Measurements from ENCODE around the gene ZNF217. TPM values are rescaled to one million over a fixed set of nuclear protein-coding genes. Genes with fewer than 3 reads are reported as not detected.
"Not testable (repeated sequence)": the region's sequence is repeated elsewhere in the genome, so short reads cannot be mapped to it uniquely, and the experiment has no call there.

ZNF217 gene
- total and polyA plus RNA-seq, 2 experiments from 2014 or later = 10.4 to 23.5 TPM

GRCh38 chr20:53547664-53548239, 45.9 kb downstream of the ZNF217 start:
- H3K4me3 ChIP-seq = no peak overlapping the region
- no peaks in the 10 kb centered on the region for H3K9me2 ChIP-seq (ENCODE audit: insufficient read depth)
- in situ Hi-C loops (cut with MboI) = loop anchor here (10.0 kb wide), 1 partner anchor 1233 kb away; no protein-coding TSS in a partner anchor
- H3F3A ChIP-seq (ENCODE audit: insufficient read depth) = no peaks in the 10 kb centered on the region
- H3K9ac ChIP-seq = no peak overlapping the region
- no peak overlapping the region for H3K4me2 ChIP-seq (ENCODE audit: unreplicated experiment)
- no peaks in the 10 kb centered on the region for H3K27me3 ChIP-seq (replicated peaks; ENCODE audit: insufficient read depth)
- H3K9me3 ChIP-seq (ENCODE audit: low read depth) = no peaks in the 10 kb centered on the region
- no peaks in the 10 kb centered on the region for H3K36me3 ChIP-seq (ENCODE audit: low read depth)
- peak overlapping the region; percentile 69 for H2AFZ ChIP-seq
- H3K27ac ChIP-seq = no peak overlapping the region
- 16 to 17% methylated on average over 7 of the region's 7 CpGs for WGBS, 2 experiments (ENCODE audit: low coverage in 1 of 2, low lambda C conversion rate in 2 of 2, missing lambda C conversion rate in 2 of 2)
- no peaks in the 10 kb centered on the region for H3K79me2 ChIP-seq (ENCODE audit: insufficient read depth)
- peaks cover 4% of the 10 kb centered on the region; the same call in 1 of the 2 replicates for H3K4me1 ChIP-seq (ENCODE audit: insufficient read depth)
- peak; percentile 86 for DNase-seq
- TF ChIP-seq EZH2phosphoT487 (IDR thresholded peaks at IDR 0.05; ENCODE audit: insufficient read depth, low read depth) = no peak
- no peak for TF ChIP-seq EZH2 (IDR thresholded peaks at IDR 0.05; ENCODE audit: insufficient read depth, poor library complexity, severe bottlenecking)
- no peaks in the 10 kb centered on the region for H4K20me1 ChIP-seq (ENCODE audit: insufficient read depth)

GRCh38 chr20:53539516-53539915, 54.1 kb downstream of the ZNF217 start:
- H3K4me2 ChIP-seq (ENCODE audit: unreplicated experiment) = no peak overlapping the region
- H3K9me2 ChIP-seq (ENCODE audit: insufficient read depth) = no peaks in the 10 kb centered on the region
- no peak overlapping the region for H3K27ac ChIP-seq
- H3K79me2 ChIP-seq (ENCODE audit: insufficient read depth) = no peaks in the 10 kb centered on the region
- no peaks in the 10 kb centered on the region for H3K9me3 ChIP-seq (ENCODE audit: low read depth)
- TF ChIP-seq EZH2phosphoT487 (IDR thresholded peaks at IDR 0.05; ENCODE audit: insufficient read depth, low read depth) (no peak), EZH2 (IDR thresholded peaks at IDR 0.05; ENCODE audit: insufficient read depth, poor library complexity, severe bottlenecking) (no peak)
- no peak for DNase-seq
- H3F3A ChIP-seq (ENCODE audit: insufficient read depth) = no peaks in the 10 kb centered on the region
- H4K20me1 ChIP-seq (ENCODE audit: insufficient read depth) = no peaks in the 10 kb centered on the region
- H3K9ac ChIP-seq = no peak overlapping the region
- H3K4me3 ChIP-seq = no peak overlapping the region
- H3K36me3 ChIP-seq (ENCODE audit: low read depth) = no peaks in the 10 kb centered on the region
- H3K27me3 ChIP-seq (replicated peaks; ENCODE audit: insufficient read depth) = no peaks in the 10 kb centered on the region
- WGBS, 2 experiments (ENCODE audit: low coverage in 1 of 2, low lambda C conversion rate in 2 of 2, missing lambda C conversion rate in 2 of 2) = 40 to 47% methylated on average over 4 of the region's 4 CpGs
- H3K4me1 ChIP-seq (ENCODE audit: insufficient read depth) = no peaks in the 10 kb centered on the region
- in situ Hi-C loops (cut with MboI) = no loop called here
- H2AFZ ChIP-seq = no peak overlapping the region

GRCh38 chr20:53536382-53536781, 57.3 kb downstream of the ZNF217 start:
- H3K27me3 ChIP-seq (replicated peaks; ENCODE audit: insufficient read depth); H3K4me1 ChIP-seq (ENCODE audit: insufficient read depth); H3K9me2 ChIP-seq (ENCODE audit: insufficient read depth); H3K9me3 ChIP-seq (ENCODE audit: low read depth); H4K20me1 ChIP-seq (ENCODE audit: insufficient read depth); H2AFZ ChIP-seq; H3K27ac ChIP-seq; H3K36me3 ChIP-seq (ENCODE audit: low read depth); H3K79me2 ChIP-seq (ENCODE audit: insufficient read depth); in situ Hi-C loops (cut with MboI); H3F3A ChIP-seq (ENCODE audit: insufficient read depth); DNase-seq; H3K4me3 ChIP-seq; H3K4me2 ChIP-seq (ENCODE audit: unreplicated experiment); H3K9ac ChIP-seq: not testable (repeated sequence)
- WGBS, 2 experiments (ENCODE audit: low coverage in 1 of 2, low lambda C conversion rate in 2 of 2, missing lambda C conversion rate in 2 of 2) = 99 to 100% methylated on average over 2 to 3 of the region's 3 CpGs

- H2AFZ ChIP-seq = no peak overlapping the region
- no peak overlapping the region for H3K9ac ChIP-seq
- 65 to 69% methylated on average over 4 of the region's 4 CpGs for WGBS, 2 experiments (ENCODE audit: low coverage in 1 of 2, low lambda C conversion rate in 2 of 2, missing lambda C conversion rate in 2 of 2)
- TF ChIP-seq EZH2 (IDR thresholded peaks at IDR 0.05; ENCODE audit: insufficient read depth, poor library complexity, severe bottlenecking) = no peak
- no peak for TF ChIP-seq EZH2phosphoT487 (IDR thresholded peaks at IDR 0.05; ENCODE audit: insufficient read depth, low read depth)
- no peaks in the 10 kb centered on the region for H3K4me1 ChIP-seq (ENCODE audit: insufficient read depth)
- no peaks in the 10 kb centered on the region for H3K36me3 ChIP-seq (ENCODE audit: low read depth)
- in situ Hi-C loops (cut with MboI) = no loop called here
- no peak overlapping the region for H3K27ac ChIP-seq
- H3F3A ChIP-seq (ENCODE audit: insufficient read depth) = no peaks in the 10 kb centered on the region
- no peaks in the 10 kb centered on the region for H4K20me1 ChIP-seq (ENCODE audit: insufficient read depth)
- H3K4me2 ChIP-seq (ENCODE audit: unreplicated experiment) = no peak overlapping the region
- H3K79me2 ChIP-seq (ENCODE audit: insufficient read depth) = no peaks in the 10 kb centered on the region
- no peak overlapping the region for H3K4me3 ChIP-seq
- DNase-seq = no peak
- H3K9me3 ChIP-seq (ENCODE audit: low read depth) = no peaks in the 10 kb centered on the region
- H3K9me2 ChIP-seq (ENCODE audit: insufficient read depth) = no peaks in the 10 kb centered on the region
- H3K27me3 ChIP-seq (replicated peaks; ENCODE audit: insufficient read depth) = no peaks in the 10 kb centered on the region
These were observed 57.8 kb downstream of the ZNF217 start for GRCh38 chr20:53535878-53536277.

GRCh38 chr20:53534037-53534436, 59.6 kb downstream of the ZNF217 start:
- no peak for TF ChIP-seq EZH2phosphoT487 (IDR thresholded peaks at IDR 0.05; ENCODE audit: insufficient read depth, low read depth)
- no peak for TF ChIP-seq EZH2 (IDR thresholded peaks at IDR 0.05; ENCODE audit: insufficient read depth, poor library complexity, severe bottlenecking)
- in situ Hi-C loops (cut with MboI) = no loop called here
- no peaks in the 10 kb centered on the region for H3K27me3 ChIP-seq (replicated peaks; ENCODE audit: insufficient read depth)
- no peak overlapping the region for H2AFZ ChIP-seq
- WGBS, 2 experiments (ENCODE audit: low coverage in 1 of 2, low lambda C conversion rate in 2 of 2, missing lambda C conversion rate in 2 of 2) = 67 to 69% methylated on average over 7 of the region's 7 CpGs
- H3K9ac ChIP-seq = no peak overlapping the region
- no peak for DNase-seq
- no peaks in the 10 kb centered on the region for H3K36me3 ChIP-seq (ENCODE audit: low read depth)
- H3K79me2 ChIP-seq (ENCODE audit: insufficient read depth) = no peaks in the 10 kb centered on the region
- H4K20me1 ChIP-seq (ENCODE audit: insufficient read depth) = no peaks in the 10 kb centered on the region
- H3K4me1 ChIP-seq (ENCODE audit: insufficient read depth) = no peaks in the 10 kb centered on the region
- H3F3A ChIP-seq (ENCODE audit: insufficient read depth) = no peaks in the 10 kb centered on the region
- H3K4me3 ChIP-seq = no peak overlapping the region
- no peaks in the 10 kb centered on the region for H3K9me2 ChIP-seq (ENCODE audit: insufficient read depth)
- no peak overlapping the region for H3K27ac ChIP-seq
- H3K4me2 ChIP-seq (ENCODE audit: unreplicated experiment) = no peak overlapping the region
- H3K9me3 ChIP-seq (ENCODE audit: low read depth) = no peaks in the 10 kb centered on the region
